Measurements from ENCODE around the gene PDCD6IP. TPM values are rescaled to one million over a fixed set of nuclear protein-coding genes. Genes with fewer than 3 reads are reported as not detected.

Gene PDCD6IP
- total and polyA plus RNA-seq, 2 experiments from 2014 or later: 45.1 to 185 TPM

GRCh38 chr3:33914212-33914611 is 115.8 kb downstream of the PDCD6IP start:
- Histone ChIP-seq H3K4me2 (no peak overlapping the region), H3K27me3 (ENCODE audit: insufficient read depth) (no peaks in the 10 kb centered on the region), H3K9me2 (ENCODE audit: insufficient read depth) (peaks cover 5% of the 10 kb centered on the region), H4K20me1 (replicated peaks; ENCODE audit: insufficient read depth) (no peaks in the 10 kb centered on the region), H3K36me3 (ENCODE audit: insufficient read depth) (no peaks in the 10 kb centered on the region), H3F3A (replicated peaks; ENCODE audit: low read depth) (no peaks in the 10 kb centered on the region), H3K4me1 (ENCODE audit: insufficient read depth) (peaks cover 3% of the 10 kb centered on the region; the same call in 1 of the 2 replicates), H3K4me3 (no peak overlapping the region), H3K79me2 (replicated peaks; ENCODE audit: insufficient read depth) (no peaks in the 10 kb centered on the region), H2AFZ (no peak overlapping the region), H3K27ac (ENCODE audit: low read depth) (no peak overlapping the region)
- DNase-seq (ENCODE audit: low spot score) (no peak), ATAC-seq (no peak)
- H3K27ac Mint-ChIP-seq: no peak overlapping the region
- no peak for TF ChIP-seq CTCF (conservative IDR thresholded peaks at IDR 0.05; ENCODE audit: low read depth in 2 of 2)
- no peak for TF ChIP-seq EZH2phosphoT487 (IDR thresholded peaks at IDR 0.05; ENCODE audit: unreplicated experiment)
- TF ChIP-seq ZNF462 (CRISPR knock-in tag; IDR thresholded peaks at IDR 0.05): no peak
- no peak for TF ChIP-seq CREB1 (CRISPR knock-in tag; IDR thresholded peaks at IDR 0.05; ENCODE audit: low read depth)
- no peak for TF ChIP-seq ETS1 (IDR thresholded peaks at IDR 0.05)
- no peak for TF ChIP-seq JUNB (IDR thresholded peaks at IDR 0.05; ENCODE audit: unreplicated experiment)
- no peak for TF ChIP-seq POLR2AphosphoS5 (IDR thresholded peaks at IDR 0.05; ENCODE audit: low read depth)
- TF ChIP-seq EZH2 (IDR thresholded peaks at IDR 0.05; ENCODE audit: low read depth, unreplicated experiment): no peak
- no peak for TF ChIP-seq ZNF114 (CRISPR knock-in tag; IDR thresholded peaks at IDR 0.05)
- no peak for TF ChIP-seq NANOG (IDR thresholded peaks at IDR 0.05; ENCODE audit: borderline replicate concordance)
- H3K36me3 Mint-ChIP-seq (ENCODE audit: low read depth): no peaks in the 10 kb centered on the region
- peaks cover 7% of the 10 kb centered on the region for H3K4me1 Mint-ChIP-seq
- no peaks in the 10 kb centered on the region for H3K27me3 Mint-ChIP-seq (ENCODE audit: insufficient read depth, low read depth, poor library complexity)
- no peaks in the 10 kb centered on the region for H3K9me3 Mint-ChIP-seq
- no peak overlapping the region for H3K4me3 Mint-ChIP-seq
